T-helper 2 cell treated with Interferon-gamma antibody and Interleukin-4, amounts not matched to agents 100 ng/mL and 5 ng/mL, for 36 hours (primary cell): Measurements from ENCODE around the gene ATG13. TPM values are rescaled to one million over a fixed set of nuclear protein-coding genes. Genes with fewer than 3 reads are reported as not detected.

Experiments used
- intact Hi-C: fragments of 100-400 bp; cut with micrococcal nuclease; formaldehyde crosslinking; loops from one replicate; pipeline ENCODE4 v1.15.1; 2023
- total RNA-seq: library from RNA; stranded (reverse); gene quantifications from 2 replicates; pipeline ENCODE4 v1.2.3, GENCODE V29; 2022

The ATG13 gene
- total RNA-seq, 1 donor from 2014 or later: 62.2 TPM

- intact Hi-C loops: no loop called here
These were observed 12.6 kb upstream of the ATG13 start for GRCh38 chr11:46604796-46605195.

- intact Hi-C loops: no loop called here
These were observed 9.8 kb upstream of the ATG13 start for GRCh38 chr11:46607516-46607915.

- intact Hi-C loops: no loop called here
These were observed 8.0 kb upstream of the ATG13 start for GRCh38 chr11:46609386-46609785.

DNA sequence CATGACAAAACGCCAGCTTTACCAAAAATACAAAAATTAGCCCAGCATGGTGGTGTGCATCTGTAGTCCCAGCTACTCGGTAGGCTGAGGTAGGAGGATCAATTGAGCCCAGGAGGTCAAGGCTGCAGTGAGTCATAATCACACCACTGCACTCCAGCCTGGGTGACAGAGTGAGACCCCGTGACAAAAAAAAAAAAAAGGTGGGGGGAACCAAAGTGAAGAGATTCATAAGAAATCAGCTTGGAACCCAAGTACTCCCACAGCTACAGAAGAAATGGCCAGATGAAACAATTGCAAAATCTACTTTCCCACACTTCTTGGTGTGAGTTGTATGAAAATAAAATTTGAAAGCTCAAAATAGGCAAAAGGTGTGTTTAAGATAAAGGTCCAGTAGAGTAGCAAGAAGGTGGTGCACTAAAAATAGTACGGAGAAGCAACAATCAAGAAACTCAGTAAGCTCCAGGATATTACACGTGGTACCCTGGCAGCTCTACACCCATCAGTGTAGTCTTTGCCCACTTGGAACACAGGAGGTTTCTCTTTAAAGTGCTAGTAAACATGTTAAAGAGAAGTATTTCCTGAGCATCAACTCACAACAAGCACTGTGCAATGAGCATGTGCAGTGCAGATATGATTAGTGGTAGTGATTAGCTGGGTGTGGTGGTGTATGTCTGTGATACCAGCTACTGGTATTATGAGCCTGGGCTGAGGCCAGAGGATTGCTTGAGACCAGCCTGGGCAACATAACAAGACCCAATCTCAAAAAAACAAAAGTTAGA is 5.6 kb upstream of the ATG13 start:
- intact Hi-C loops: loop anchor here (10.0 kb wide), 2 partner anchors 233 to 497 kb away; partner anchors contain the start of gene CKAP5

GRCh38 chr11:46612326-46612725 is 5.0 kb upstream of the ATG13 start:
- intact Hi-C loops: loop anchor here (10.0 kb wide), 2 partner anchors 232 to 498 kb away; partner anchors contain the start of gene CKAP5

GRCh38 chr11:46615756-46616155 is 1.6 kb upstream of the ATG13 start:
- intact Hi-C loops: loop anchor here (2.0 to 10.0 kb wide), 5 partner anchors 55 to 562 kb away; partner anchors contain the start of genes ARFGAP2 and CKAP5

DNA sequence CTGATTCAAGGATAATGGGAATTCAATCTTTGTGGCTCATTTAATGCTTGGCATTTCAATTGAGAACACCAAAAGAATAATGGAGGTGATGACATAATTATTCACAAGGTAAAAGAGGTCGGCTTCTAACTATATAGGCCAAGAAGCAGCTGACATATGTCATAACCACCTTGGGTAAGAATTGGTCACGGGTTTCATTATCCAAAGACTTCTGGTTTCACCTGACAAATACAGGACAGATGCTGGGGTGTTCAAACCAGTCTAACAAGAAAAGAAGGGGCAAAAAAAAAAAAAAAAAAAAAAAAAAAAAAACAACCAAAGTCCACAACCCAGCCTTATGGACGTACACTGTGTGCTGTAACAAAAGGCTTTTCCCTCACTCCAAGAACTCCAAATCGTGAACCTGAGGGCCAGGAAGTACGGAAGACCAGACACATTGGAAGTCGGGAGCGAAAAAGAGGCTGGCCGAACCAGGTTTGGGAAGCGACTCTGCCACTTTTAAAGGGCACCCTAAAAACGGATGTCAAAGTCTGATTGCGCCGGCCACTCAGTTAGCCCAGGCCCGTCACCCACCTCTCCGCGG is 711 bp upstream of the ATG13 start:
- intact Hi-C loops: loop anchor here (1.0 to 10.0 kb wide), 9 partner anchors 22 to 561 kb away; partner anchors contain the start of genes AMBRA1, ARFGAP2, ARHGAP1 and CKAP5

DNA sequence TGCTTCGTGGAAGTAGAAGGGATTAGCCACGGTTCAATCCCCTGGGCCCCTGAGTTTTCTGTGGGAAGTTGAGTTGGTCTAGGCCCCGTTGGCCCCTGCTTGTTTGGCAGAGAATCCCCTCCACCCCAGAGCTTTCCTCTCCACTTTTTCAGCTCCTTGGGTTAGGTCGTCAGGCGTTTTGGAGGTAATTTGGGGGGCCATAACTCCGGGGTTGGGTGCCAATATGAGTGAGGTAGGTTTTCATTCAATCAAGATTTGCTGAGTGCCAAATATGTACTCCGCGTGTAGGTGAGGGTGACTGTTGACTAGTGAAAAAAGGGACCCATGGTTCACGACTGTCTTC is 590 bp downstream of the ATG13 start:
- intact Hi-C loops: loop anchor here (1.0 to 10.0 kb wide), 9 partner anchors 24 to 559 kb away; partner anchors contain the start of genes AMBRA1, ARFGAP2, ARHGAP1 and CKAP5

GRCh38 chr11:46618837-46619236 is 1.5 kb downstream of the ATG13 start:
- intact Hi-C loops: loop anchor here (5.0 to 10.0 kb wide), 3 partner anchors 226 to 558 kb away; partner anchors contain the start of genes ARFGAP2 and CKAP5

- intact Hi-C loops: no loop called here
These were observed 8.1 kb downstream of the ATG13 start for GRCh38 chr11:46625406-46625805.

GRCh38 chr11:46628961-46629360 is 11.6 kb downstream of the ATG13 start:
- intact Hi-C loops: no loop called here

- intact Hi-C loops: no loop called here
These were observed 12.9 kb downstream of the ATG13 start for GRCh38 chr11:46630237-46630636.

DNA sequence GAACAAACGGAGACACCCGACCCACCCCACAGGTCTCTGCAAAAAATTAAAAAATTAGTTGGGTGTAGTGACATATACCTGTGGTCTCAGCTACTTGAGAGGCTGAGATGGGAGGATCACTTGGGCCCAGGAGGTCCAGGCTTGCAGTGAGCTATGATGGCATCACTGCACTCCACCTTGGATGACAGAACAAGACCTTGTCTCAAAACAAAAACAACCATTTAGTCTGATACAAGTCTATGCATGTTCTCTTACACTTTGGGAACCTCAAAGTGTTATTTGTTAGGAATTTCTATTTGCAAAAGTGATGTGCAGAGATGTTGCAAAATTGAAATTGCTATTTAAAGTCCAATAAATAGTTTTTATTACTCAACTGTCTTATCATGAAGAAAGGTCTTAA is 14.3 kb downstream of the ATG13 start:
- intact Hi-C loops: no loop called here

DNA sequence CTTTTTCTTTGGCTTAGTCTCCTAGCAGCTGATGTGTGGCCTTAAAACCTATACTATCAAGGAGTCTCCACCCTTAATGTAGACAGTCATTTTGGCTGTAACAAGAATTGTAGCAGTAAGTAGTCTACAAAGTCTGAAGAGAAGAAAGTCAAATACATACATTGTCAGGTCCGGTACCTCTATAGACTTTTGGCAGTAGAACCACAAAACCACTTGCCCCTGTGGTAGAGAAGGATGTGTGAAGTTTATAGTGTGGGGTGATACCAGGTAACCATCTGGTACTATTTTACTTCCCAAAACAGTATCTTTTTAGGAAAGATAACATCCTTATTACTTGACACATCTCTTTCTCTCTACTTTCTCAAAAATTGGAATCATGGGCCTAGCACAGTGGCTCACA is 15.1 kb downstream of the ATG13 start:
- intact Hi-C loops: no loop called here

DNA sequence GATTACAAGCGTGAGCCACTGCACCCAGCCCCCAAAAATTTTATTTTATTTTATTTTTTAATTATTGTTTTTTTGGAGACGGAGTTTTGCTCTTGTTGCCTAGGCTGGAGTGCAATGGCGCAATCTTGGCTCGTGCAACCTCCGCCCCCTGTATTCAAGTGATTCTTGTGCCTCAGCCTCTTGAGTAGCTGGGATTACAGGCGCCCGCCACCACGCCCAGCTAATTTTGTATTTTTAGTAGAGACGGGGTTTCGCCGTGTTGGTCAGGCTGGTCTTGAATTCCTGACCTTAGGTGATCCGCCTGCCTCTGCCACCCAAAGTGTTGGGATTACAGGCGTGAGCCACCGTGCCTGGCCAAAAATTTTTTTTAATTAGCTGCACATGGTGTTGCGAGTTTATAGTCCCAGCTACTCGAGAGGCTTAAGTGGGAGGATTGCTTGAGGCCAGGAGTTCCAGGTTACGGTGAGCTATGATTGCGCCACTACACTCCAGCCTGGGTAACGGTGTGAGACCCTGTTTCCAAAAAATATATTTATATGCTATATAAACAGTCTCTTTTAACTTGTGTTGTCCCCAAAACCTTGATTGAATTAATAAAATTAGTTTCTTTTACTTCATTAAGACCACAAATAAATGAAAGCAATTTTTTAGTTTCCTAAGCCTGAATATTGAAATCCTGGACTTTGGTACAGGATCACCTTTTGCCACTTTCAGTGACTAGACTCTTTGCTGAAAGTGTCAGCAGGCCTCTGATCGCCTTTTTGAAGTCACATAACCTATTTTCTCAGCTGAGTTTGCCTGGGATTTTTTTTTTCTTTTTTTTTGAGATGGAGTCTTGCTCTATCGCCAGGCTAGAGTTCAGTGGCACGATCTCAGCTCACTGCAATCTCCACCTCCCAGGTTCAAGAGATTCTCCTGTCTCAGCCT is 16.2 kb downstream of the ATG13 start:
- intact Hi-C loops: no loop called here

DNA sequence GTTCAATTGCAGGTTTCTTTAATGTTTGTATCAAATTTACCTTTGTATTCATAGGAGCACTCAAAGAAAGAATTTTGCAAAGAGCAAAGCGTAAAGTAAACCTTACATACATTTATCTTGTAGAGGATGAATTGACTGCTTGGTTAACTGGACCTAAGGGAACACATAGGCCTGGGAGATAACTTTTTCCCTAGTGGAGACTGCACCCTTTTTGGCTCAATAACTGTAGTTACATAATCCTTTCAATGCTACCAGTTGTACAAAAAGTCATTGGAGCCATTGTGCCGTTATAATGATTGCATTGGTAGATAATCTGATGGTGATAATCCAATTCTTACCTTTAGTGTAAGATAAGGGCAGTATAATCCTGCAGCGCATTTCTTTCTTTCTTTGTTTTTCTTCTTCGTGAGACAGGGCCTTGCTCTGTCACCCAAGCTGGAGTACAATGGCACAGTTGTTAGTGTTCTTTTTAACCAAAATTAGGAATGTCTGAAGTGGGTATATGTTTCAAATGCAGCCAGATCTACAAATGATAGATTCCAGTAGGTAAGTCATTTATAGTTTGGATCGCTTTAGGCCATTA is 18.3 kb downstream of the ATG13 start:
- intact Hi-C loops: no loop called here

- intact Hi-C loops: no loop called here
These were observed 20.2 kb downstream of the ATG13 start for GRCh38 chr11:46637546-46637945.

DNA sequence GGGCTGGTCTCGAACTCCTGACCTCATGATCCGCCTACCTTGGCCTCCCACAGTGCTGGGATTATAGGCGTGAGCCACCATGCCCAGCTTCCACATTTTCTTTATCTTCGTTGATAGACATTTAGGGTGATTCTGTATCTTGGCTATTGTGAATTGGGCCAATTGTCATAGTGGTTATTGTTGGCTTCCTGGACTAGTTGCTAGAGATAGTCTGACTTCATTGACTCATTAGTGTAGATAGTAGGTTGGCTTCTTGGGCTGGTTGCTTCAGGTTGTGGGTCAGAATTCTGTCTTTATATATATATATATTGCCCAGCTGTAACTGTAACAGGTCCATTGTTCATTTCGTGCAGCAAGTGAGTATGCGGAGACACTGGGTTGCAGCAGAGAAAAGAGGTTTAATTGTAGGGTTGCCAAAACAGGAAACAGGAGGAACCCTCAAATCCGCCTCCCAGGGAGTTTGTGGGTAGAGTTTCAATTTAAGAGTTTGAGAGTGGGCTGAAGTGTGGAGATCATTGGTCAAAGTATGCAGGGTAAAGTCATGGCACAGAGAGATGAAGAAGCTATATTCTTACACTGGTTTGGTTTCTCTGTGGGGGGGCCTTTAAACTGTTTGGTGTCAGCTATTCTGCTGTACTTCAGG is 22.0 kb downstream of the ATG13 start:
- intact Hi-C loops: no loop called here

DNA sequence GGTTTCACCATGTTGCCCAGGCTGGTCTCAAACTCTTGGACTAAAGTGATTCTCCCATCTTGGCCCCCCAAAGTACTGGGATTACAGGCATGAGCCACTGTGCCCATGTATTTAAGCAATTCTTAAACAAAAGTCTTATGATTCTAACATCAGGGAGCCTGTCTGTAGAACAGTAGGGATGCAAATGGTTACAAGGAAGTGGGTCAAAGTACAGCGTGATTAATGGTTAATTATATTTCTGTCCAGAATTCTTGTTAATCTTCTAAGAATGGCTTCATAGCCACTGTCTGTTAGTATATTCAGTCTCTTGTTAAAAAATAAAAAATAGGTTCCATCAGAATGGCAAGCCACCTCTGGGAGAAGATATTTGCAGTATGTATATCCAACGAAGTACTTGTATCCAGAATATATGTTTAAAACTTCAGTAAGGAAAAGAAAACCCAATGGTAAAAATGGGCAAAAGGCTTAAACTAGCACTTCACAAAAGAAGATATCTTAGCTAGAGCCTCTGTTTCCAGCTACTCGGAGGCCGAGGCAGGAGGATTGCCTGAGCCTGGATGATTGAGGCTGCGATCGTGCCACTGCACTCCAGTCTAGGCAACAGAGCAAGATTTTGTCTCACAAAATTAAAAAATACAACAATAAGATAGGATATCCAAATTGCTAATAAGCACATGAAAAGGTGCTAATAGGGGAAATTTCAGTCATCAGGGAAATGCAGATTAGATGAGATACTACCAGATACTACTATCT is 22.9 kb downstream of the ATG13 start:
- intact Hi-C loops: no loop called here

DNA sequence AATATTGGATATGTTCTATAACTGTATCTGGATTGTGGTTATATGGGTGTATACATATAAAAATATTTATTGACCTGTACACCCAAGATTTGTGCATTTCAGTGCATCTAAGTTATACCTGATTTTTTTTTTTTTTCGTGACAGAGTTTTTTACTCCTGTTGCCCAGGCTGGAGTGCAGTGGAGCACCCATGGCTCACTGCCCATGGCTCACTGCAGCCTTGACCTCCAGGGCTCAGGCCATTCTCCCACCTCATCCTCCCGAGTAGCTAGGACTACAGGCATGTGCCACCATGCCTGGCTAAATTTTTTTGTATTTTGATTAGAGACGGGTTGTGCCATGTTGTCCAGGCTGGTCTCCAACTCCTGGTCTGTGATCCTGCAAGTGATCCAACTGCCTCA is 24.3 kb downstream of the ATG13 start:
- intact Hi-C loops: no loop called here
